NB4 (cell line): Measurements from ENCODE around the gene FRMD4B.
"Not testable (repeated sequence)": the region's sequence is repeated elsewhere in the genome, so short reads cannot be mapped to it uniquely, and the experiment has no call there.

Experiments
- DNase-seq: peaks from one replicate; pipeline ENCODE4 v3.0.0; 2010; ENCODE audit warnings: low read depth
- H3K4me3 ChIP-seq: one replicate; pipeline ENCODE4 v1.5.1; 2011; ENCODE audit warnings: mild to moderate bottlenecking, low read depth, low read length, moderate library complexity
- CTCF ChIP-seq: IDR thresholded peaks from one replicate; pipeline ENCODE4 v1.5.1; 2012; ENCODE audit warnings: low read depth, low read length
- MAX ChIP-seq: IDR thresholded peaks from 2 replicates; pipeline ENCODE4 v1.6.1; 2011; ENCODE audit warnings: low read depth, low read length
- MYC ChIP-seq: IDR thresholded peaks from 2 replicates; pipeline ENCODE4 v1.6.1; 2011; ENCODE audit warnings: low read depth, low read length
- POLR2A ChIP-seq: IDR thresholded peaks from 2 replicates; pipeline ENCODE4 v1.6.1; 2011; ENCODE audit warnings: mild to moderate bottlenecking; ENCODE audit not compliant: insufficient read length; ENCODE audit errors: extremely low read depth

Gene FRMD4B

GRCh38 chr3:69239063-69239462, 146.8 kb downstream of the FRMD4B start:
- no peak for DNase-seq
- TF ChIP-seq POLR2A: no peak
- H3K4me3 ChIP-seq: no peak overlapping the region

- TF ChIP-seq MAX (no peak), POLR2A (no peak), MYC (no peak), CTCF (no peak)
- DNase-seq: no peak
- no peak overlapping the region for H3K4me3 ChIP-seq
These were observed 148.8 kb downstream of the FRMD4B start for GRCh38 chr3:69236812-69237707.

GRCh38 chr3:69235882-69236281, 150.0 kb downstream of the FRMD4B start:
- H3K4me3 ChIP-seq: no peak overlapping the region
- DNase-seq: no peak
- no peak for TF ChIP-seq MYC
- no peak for TF ChIP-seq MAX
- TF ChIP-seq POLR2A: no peak
- no peak for TF ChIP-seq CTCF

- H3K4me3 ChIP-seq, DNase-seq: not testable (repeated sequence)
These were observed 150.7 kb downstream of the FRMD4B start for GRCh38 chr3:69235227-69235626.

- no peak for TF ChIP-seq MYC
- no peak for TF ChIP-seq CTCF
- TF ChIP-seq POLR2A: no peak
- TF ChIP-seq MAX: no peak
- DNase-seq: no peak
- no peak overlapping the region for H3K4me3 ChIP-seq
These were observed 153.4 kb downstream of the FRMD4B start for GRCh38 chr3:69232482-69232881.

- no peak overlapping the region for H3K4me3 ChIP-seq
- DNase-seq: no peak
- TF ChIP-seq MYC (no peak), CTCF (no peak), POLR2A (no peak), MAX (no peak)
These were observed 153.9 kb downstream of the FRMD4B start for GRCh38 chr3:69231929-69232440.

GRCh38 chr3:69226071-69226470, 159.8 kb downstream of the FRMD4B start:
- TF ChIP-seq POLR2A: no peak
- no peak for TF ChIP-seq MYC
- TF ChIP-seq CTCF: no peak
- no peak for TF ChIP-seq MAX
- DNase-seq: no peak
- no peak overlapping the region for H3K4me3 ChIP-seq
